WERI-Rb-1 (cell line): ENCODE results near the gene PGAM2.

Source experiments
- DNase-seq: peaks from one replicate; pipeline ENCODE4 v3.0.0-alpha.2; 2020
- H3K27ac ChIP-seq: fragments of 250-450 bp; sonication (Bioruptor Pico); 2 replicates; pipeline ENCODE4 v1.5.1; 2020; ENCODE audit warnings: mild to moderate bottlenecking, moderate library complexity
- H3K27me3 ChIP-seq: fragments of 250-450 bp; sonication (Bioruptor Pico); 2 replicates; pipeline ENCODE4 v1.5.1; 2021; ENCODE audit warnings: mild to moderate bottlenecking, low read depth, moderate library complexity; ENCODE audit not compliant: insufficient read depth, severe bottlenecking
- H3K36me3 ChIP-seq: fragments of 250-450 bp; sonication (Bioruptor Pico); 2 replicates; pipeline ENCODE4 v1.5.1; 2020; ENCODE audit warnings: mild to moderate bottlenecking, moderate library complexity
- H3K4me3 ChIP-seq: 2 replicates; pipeline ENCODE4 v1.5.1; 2011; ENCODE audit warnings: low read depth, mild to moderate bottlenecking, control low read depth, low read length
- H3K9me3 ChIP-seq: fragments of 250-450 bp; sonication (Bioruptor Pico); 2 replicates; pipeline ENCODE4 v1.5.1; 2021; ENCODE audit warnings: mild to moderate bottlenecking, moderate library complexity; ENCODE audit not compliant: severe bottlenecking
- TF ChIP-seq, protein P1 (sequence below): IDR thresholded peaks from 2 replicates; pipeline ENCODE4 v1.5.1; 2011; ENCODE audit warnings: low read depth, mild to moderate bottlenecking, control low read depth, inconsistent platforms, low read length

Gene PGAM2

GRCh38 chr7:44107116-44107960 is 42.0 kb upstream of the PGAM2 start:
- TF ChIP-seq, protein P1, sequence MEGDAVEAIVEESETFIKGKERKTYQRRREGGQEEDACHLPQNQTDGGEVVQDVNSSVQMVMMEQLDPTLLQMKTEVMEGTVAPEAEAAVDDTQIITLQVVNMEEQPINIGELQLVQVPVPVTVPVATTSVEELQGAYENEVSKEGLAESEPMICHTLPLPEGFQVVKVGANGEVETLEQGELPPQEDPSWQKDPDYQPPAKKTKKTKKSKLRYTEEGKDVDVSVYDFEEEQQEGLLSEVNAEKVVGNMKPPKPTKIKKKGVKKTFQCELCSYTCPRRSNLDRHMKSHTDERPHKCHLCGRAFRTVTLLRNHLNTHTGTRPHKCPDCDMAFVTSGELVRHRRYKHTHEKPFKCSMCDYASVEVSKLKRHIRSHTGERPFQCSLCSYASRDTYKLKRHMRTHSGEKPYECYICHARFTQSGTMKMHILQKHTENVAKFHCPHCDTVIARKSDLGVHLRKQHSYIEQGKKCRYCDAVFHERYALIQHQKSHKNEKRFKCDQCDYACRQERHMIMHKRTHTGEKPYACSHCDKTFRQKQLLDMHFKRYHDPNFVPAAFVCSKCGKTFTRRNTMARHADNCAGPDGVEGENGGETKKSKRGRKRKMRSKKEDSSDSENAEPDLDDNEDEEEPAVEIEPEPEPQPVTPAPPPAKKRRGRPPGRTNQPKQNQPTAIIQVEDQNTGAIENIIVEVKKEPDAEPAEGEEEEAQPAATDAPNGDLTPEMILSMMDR = no peak
- Histone ChIP-seq H3K9me3 (no peaks in the 10 kb centered on the region), H3K36me3 (peaks cover 46% of the 10 kb centered on the region), H3K27me3 (no peaks in the 10 kb centered on the region), H3K27ac (no peak overlapping the region), H3K4me3 (no peak overlapping the region)
- no peak for DNase-seq

GRCh38 chr7:44106311-44107065 is 41.1 kb upstream of the PGAM2 start:
- H3K27ac ChIP-seq = no peak overlapping the region
- H3K4me3 ChIP-seq = no peak overlapping the region

DNA sequence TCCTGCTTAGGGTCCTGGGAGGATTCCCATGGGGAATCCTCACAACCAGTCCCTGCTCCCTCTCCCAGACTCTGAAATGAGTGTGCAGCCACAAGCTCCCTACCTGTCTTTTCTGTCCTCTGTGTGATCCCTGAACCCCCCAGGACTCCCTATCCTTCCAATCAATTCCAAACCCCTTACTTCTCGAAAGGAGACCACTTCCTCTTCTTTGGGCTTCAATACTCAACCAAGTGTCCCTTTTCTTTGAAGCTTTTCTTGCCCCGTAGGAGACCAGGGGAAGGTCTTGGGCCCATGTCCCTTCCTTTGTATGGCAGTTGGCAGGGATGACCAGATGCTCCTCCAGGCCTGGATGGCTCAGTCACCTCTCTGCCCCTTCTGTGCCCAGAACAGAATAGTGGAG is 40.5 kb upstream of the PGAM2 start:
- Histone ChIP-seq H3K27ac (no peak overlapping the region), H3K27me3 (no peaks in the 10 kb centered on the region), H3K36me3 (peaks cover 34% of the 10 kb centered on the region), H3K9me3 (no peaks in the 10 kb centered on the region), H3K4me3 (no peak overlapping the region)
- DNase-seq = no peak
- TF ChIP-seq, protein P1 = no peak

More at GRCh38 chr7:44106311-44107065, 41.1 kb upstream of the PGAM2 start:
- no peaks in the 10 kb centered on the region for H3K27me3 ChIP-seq
- DNase-seq = no peak
- TF ChIP-seq, protein P1 = no peak
- no peaks in the 10 kb centered on the region for H3K9me3 ChIP-seq
- H3K36me3 ChIP-seq = peaks cover 39% of the 10 kb centered on the region

- no peak for DNase-seq
- Histone ChIP-seq H3K4me3 (peak overlapping the region; percentile 46), H3K36me3 (peaks cover 30% of the 10 kb centered on the region), H3K27ac (peak overlapping the region; percentile 63), H3K27me3 (no peaks in the 10 kb centered on the region), H3K9me3 (no peaks in the 10 kb centered on the region)
- TF ChIP-seq, protein P1 = no peak
These were observed 39.7 kb upstream of the PGAM2 start for GRCh38 chr7:44104860-44105771.
